IMR-90 (cell line): ENCODE measurements around the gene PCSK5. TPM values are rescaled to one million over a fixed set of nuclear protein-coding genes. Genes with fewer than 3 reads are reported as not detected.

Experiments
- ATAC-seq: fragments of 200-7000 bp; cut with Tn5 transposase; 2 replicates; pipeline ENCODE4 v1.9.1; 2020; ENCODE audit warnings: low read depth, mild to moderate bottlenecking, moderate library complexity
- BruUV-seq: library from RNA; stranded (reverse); fragments of 400-500 nt; replicated peaks from 2 replicates; lab custom pipeline; 2021; lab: Mats Ljungman, UMichigan
- CTCF ChIA-PET: fragments of 300-600 bp; formaldehyde crosslinking; extraction: SDS; loops from one replicate; lab custom pipeline; 2021; ENCODE audit warnings: antibody characterized with exemption; lab: Yijun Ruan, JAX
- POLR2A ChIA-PET: fragments of 300-600 bp; sonication (Branson Sonifier 250); formaldehyde crosslinking; loops from one replicate; lab custom pipeline; 2022; ENCODE audit warnings: antibody characterized with exemption; ENCODE audit not compliant: unreplicated experiment; lab: Charles Lee
- DNase-seq: peaks from one replicate; pipeline ENCODE4 v3.0.0; 2013
- H2AFZ ChIP-seq: replicated peaks from 2 replicates; pipeline ENCODE3; 2013; ENCODE audit warnings: low read length, mild to moderate bottlenecking; ENCODE audit not compliant: poor library complexity
- H2AK5ac ChIP-seq: 2 replicates; pipeline ENCODE4 v1.6.1; 2013; ENCODE audit warnings: low read depth, low read length, inconsistent platforms
- H2AK9ac ChIP-seq: replicated peaks from 2 replicates; pipeline ENCODE3; 2013; ENCODE audit warnings: mild to moderate bottlenecking, low read depth, low read length, moderate library complexity; ENCODE audit not compliant: poor library complexity
- H2BK120ac ChIP-seq: 2 replicates; pipeline ENCODE4 v1.6.1; 2013; ENCODE audit warnings: low read depth, low read length, inconsistent platforms
- H2BK15ac ChIP-seq: 3 replicates; pipeline ENCODE4 v1.6.1; 2013; ENCODE audit warnings: low read depth, low read length, inconsistent platforms
- H2BK20ac ChIP-seq: 2 replicates; pipeline ENCODE4 v1.6.1; 2013; ENCODE audit warnings: low read depth, mild to moderate bottlenecking, inconsistent platforms, low read length, moderate library complexity
- H2BK5ac ChIP-seq: 2 replicates; pipeline ENCODE4 v1.6.1; 2013; ENCODE audit warnings: mild to moderate bottlenecking, low read depth, low read length, inconsistent platforms; ENCODE audit not compliant: poor library complexity, severe bottlenecking
- H3K14ac ChIP-seq: replicated peaks from 2 replicates; pipeline ENCODE4 v1.6.1; 2013; ENCODE audit warnings: low read depth, low read length, inconsistent platforms
- H3K18ac ChIP-seq: 2 replicates; pipeline ENCODE4 v1.6.1; 2013; ENCODE audit warnings: low read depth, low read length, control low read depth
- H3K23ac ChIP-seq: 2 replicates; pipeline ENCODE4 v1.6.1; 2013; ENCODE audit warnings: low read depth, low read length, inconsistent platforms
- H3K27ac ChIP-seq: 2 replicates; pipeline ENCODE4 v1.5.1; 2013; ENCODE audit warnings: mild to moderate bottlenecking, control low read depth, low read length; ENCODE audit not compliant: insufficient read depth
- H3K27me3 ChIP-seq: 2 replicates; pipeline ENCODE4 v1.6.1; 2013; ENCODE audit warnings: low read length; ENCODE audit not compliant: control insufficient read depth, insufficient read depth
- H3K36me3 ChIP-seq: 2 replicates; pipeline ENCODE4 v1.6.1; 2013; ENCODE audit warnings: low read length, mixed read lengths; ENCODE audit not compliant: control insufficient read depth, insufficient read depth
- H3K4ac ChIP-seq: 2 replicates; pipeline ENCODE4 v1.6.1; 2013; ENCODE audit warnings: low read depth, low read length, inconsistent platforms
- H3K4me1 ChIP-seq: 2 replicates; pipeline ENCODE4 v1.6.1; 2013; ENCODE audit warnings: low read length, mixed read lengths; ENCODE audit not compliant: control insufficient read depth, insufficient read depth
- H3K4me2 ChIP-seq: 2 replicates; pipeline ENCODE4 v1.6.1; 2013; ENCODE audit warnings: low read depth, mild to moderate bottlenecking, control low read depth, low read length, moderate library complexity
- H3K4me3 ChIP-seq: 2 replicates; pipeline ENCODE4 v1.5.1; 2013; ENCODE audit warnings: low read depth, mild to moderate bottlenecking, control low read depth, low read length, moderate library complexity; ENCODE audit not compliant: insufficient read depth
- H3K56ac ChIP-seq: 2 replicates; pipeline ENCODE4 v1.6.1; 2013; ENCODE audit warnings: low read length, inconsistent platforms; ENCODE audit not compliant: insufficient read depth; ENCODE audit errors: extremely low read depth
- H3K79me1 ChIP-seq, 2 experiments: 2 replicates each; pipeline ENCODE4 v1.6.1; 2013; ENCODE audit warnings: low read length in 2 of 2, inconsistent platforms in 1 of 2, low read depth in 1 of 2
- H3K9ac ChIP-seq: 2 replicates; pipeline ENCODE4 v1.6.1; 2013; ENCODE audit warnings: low read depth, low read length, control low read depth
- H3K9me1 ChIP-seq: 2 replicates; pipeline ENCODE4 v1.6.1; 2013; ENCODE audit warnings: low read length, inconsistent platforms; ENCODE audit not compliant: insufficient read depth
- H3K9me3 ChIP-seq: 2 replicates; pipeline ENCODE4 v1.6.1; 2013; ENCODE audit warnings: low read length; ENCODE audit not compliant: control insufficient read depth, insufficient read depth
- H4K20me1 ChIP-seq: 2 replicates; pipeline ENCODE4 v1.6.1; 2013; ENCODE audit warnings: low read length, inconsistent platforms; ENCODE audit not compliant: insufficient read depth
- H4K5ac ChIP-seq: 2 replicates; pipeline ENCODE4 v1.6.1; 2013; ENCODE audit warnings: mild to moderate bottlenecking, low read depth, low read length, control low read depth
- H4K8ac ChIP-seq, 2 experiments: 2 replicates each; pipeline ENCODE4 v1.6.1; 2013; ENCODE audit warnings: low read depth in 2 of 2, low read length in 2 of 2, control low read depth in 1 of 2, inconsistent platforms in 1 of 2
- H4K91ac ChIP-seq: 2 replicates; pipeline ENCODE4 v1.6.1; 2013; ENCODE audit warnings: low read depth, low read length, inconsistent platforms; ENCODE audit not compliant: insufficient read depth
- BHLHE40 ChIP-seq: fragments of 150-350 bp; IDR thresholded peaks from 2 replicates; pipeline ENCODE4 v1.6.1; 2016; ENCODE audit warnings: mild to moderate bottlenecking, low read depth, low read length
- CEBPB ChIP-seq: IDR thresholded peaks from 2 replicates; pipeline ENCODE4 v1.6.1; 2012; ENCODE audit warnings: low read depth, low read length, improper control_type of control experiment
- CHD1 ChIP-seq: IDR thresholded peaks from 2 replicates; pipeline ENCODE4 v1.6.1; 2012; ENCODE audit warnings: low read depth, low read length, improper control_type of control experiment
- CTCF ChIP-seq: conservative IDR thresholded peaks from 2 replicates; pipeline ENCODE4 v1.5.1; 2012; ENCODE audit warnings: mild to moderate bottlenecking, low read depth, low read length, improper control_type of control experiment
- FOS ChIP-seq: fragments of 150-350 bp; IDR thresholded peaks from 2 replicates; pipeline ENCODE4 v1.6.1; 2016; ENCODE audit warnings: low read depth, low read length
- MAFK ChIP-seq: IDR thresholded peaks from 2 replicates; pipeline ENCODE4 v1.6.1; 2012; ENCODE audit warnings: low read depth, low read length, improper control_type of control experiment
- MAZ ChIP-seq: IDR thresholded peaks from 2 replicates; pipeline ENCODE4 v1.6.1; 2012; ENCODE audit warnings: low read depth, mild to moderate bottlenecking, low read length, improper control_type of control experiment, moderate library complexity, borderline replicate concordance
- MXI1 ChIP-seq: IDR thresholded peaks from 2 replicates; pipeline ENCODE4 v1.6.1; 2012; ENCODE audit warnings: low read depth, mild to moderate bottlenecking, low read length, moderate library complexity, borderline replicate concordance
- NFE2L2 ChIP-seq: fragments of 150-350 bp; IDR thresholded peaks from 2 replicates; pipeline ENCODE4 v1.6.1; 2016; ENCODE audit warnings: low read depth, mild to moderate bottlenecking, low read length
- POLR2A ChIP-seq: IDR thresholded peaks from 2 replicates; pipeline ENCODE4 v1.6.1; 2012; ENCODE audit warnings: mild to moderate bottlenecking, low read depth, low read length
- RAD21 ChIP-seq: IDR thresholded peaks from 2 replicates; pipeline ENCODE4 v1.6.1; 2012; ENCODE audit warnings: low read length, improper control_type of control experiment
- RCOR1 ChIP-seq: IDR thresholded peaks from 2 replicates; pipeline ENCODE4 v1.6.1; 2012; ENCODE audit warnings: mild to moderate bottlenecking, low read length, improper control_type of control experiment; ENCODE audit not compliant: insufficient replicate concordance
- RFX5 ChIP-seq: IDR thresholded peaks from 2 replicates; pipeline ENCODE4 v1.8.0; 2012; ENCODE audit warnings: low read depth, mild to moderate bottlenecking, low read length, moderate library complexity
- SMC3 ChIP-seq: fragments of 150-350 bp; IDR thresholded peaks from 2 replicates; pipeline ENCODE4 v1.6.1; 2016; ENCODE audit warnings: low read depth, mild to moderate bottlenecking, antibody characterized with exemption, low read length, moderate library complexity
- USF2 ChIP-seq: fragments of 150-350 bp; IDR thresholded peaks from 2 replicates; pipeline ENCODE4 v1.6.1; 2017; ENCODE audit warnings: mild to moderate bottlenecking, antibody characterized with exemption, low read length, low read depth
- WGBS, 2 experiments: methylation state at CpG; one replicate each; pipeline versions ENCODE4 v1.1.5 to v1.1.7; 2013; ENCODE audit warnings: missing lambda C conversion rate in 2 of 2; ENCODE audit not compliant: insufficient read length in 1 of 2; ENCODE audit errors: extremely low coverage in 2 of 2; 5-methylcytosine and 5-hydroxymethylcytosine counted together
- dilution Hi-C: fragments of 300-500 bp; cut with HindIII; formaldehyde crosslinking; loops from one replicate; pipeline ENCODE4 v1.14.3; 2018; ENCODE audit warnings: low sequenced_read_pairs; ENCODE audit not compliant: unreplicated experiment
- in situ Hi-C: fragments of 300-500 bp; cut with MboI; formaldehyde crosslinking; loops from 3 replicates; pipeline ENCODE4 v1.14.3; 2019; ENCODE audit warnings: low sequenced_read_pairs, inconsistent platforms, mixed read lengths
- intact Hi-C: fragments of 100-400 bp; cut with micrococcal nuclease; formaldehyde crosslinking; loops from 2 replicates; pipeline ENCODE4 v1.10.0; 2022
- polyA plus RNA-seq, 3 experiments: library from polyadenylated mRNA; depleted of rRNA; stranded (reverse); fragments of >200 nt; gene quantifications; 2 replicates each; pipeline ENCODE4 v1.2.3, GENCODE V29; 2012; ENCODE audit warnings: low replicate concordance in 1 of 3
- total RNA-seq: library from RNA; depleted of rRNA; stranded (reverse); fragments of >200 nt; gene quantifications from 2 replicates; pipeline ENCODE4 v1.2.3, GENCODE V29; 2012

Gene PCSK5
- total and polyA plus RNA-seq, 2 of the 4 experiments (the other 2 are of a cell fraction): 1.5 to 3.0 TPM

GRCh38 chr9:76232861-76233489 is 342.5 kb downstream of the PCSK5 start:
- no peak overlapping the region for H3K9ac ChIP-seq
- no peak overlapping the region for H3K4me2 ChIP-seq
- no peaks in the 10 kb centered on the region for H3K27me3 ChIP-seq
- H3K56ac ChIP-seq: no peak overlapping the region
- H3K27ac ChIP-seq: no peak overlapping the region
- H3K4me1 ChIP-seq: no peaks in the 10 kb centered on the region
- POLR2A ChIA-PET: no interaction called here
- H3K4me3 ChIP-seq: no peak overlapping the region
- in situ Hi-C loops (no loop called here), dilution Hi-C loops (no loop called here), intact Hi-C loops (no loop called here)
- H3K9me3 ChIP-seq: no peaks in the 10 kb centered on the region
- no peak overlapping the region for H2BK20ac ChIP-seq
- H2BK5ac ChIP-seq: no peak overlapping the region
- no peak overlapping the region for H3K23ac ChIP-seq
- no peak overlapping the region for H2AK9ac ChIP-seq
- H2BK15ac ChIP-seq: no peak overlapping the region
- no peaks in the 10 kb centered on the region for H3K9me1 ChIP-seq
- no peak for DNase-seq
- no peak for ATAC-seq
- no peak overlapping the region for H2BK120ac ChIP-seq
- H3K79me1 ChIP-seq: no peaks in the 10 kb centered on the region
- H2AFZ ChIP-seq: no peak overlapping the region
- 58% methylated on average over 4 of the region's 7 CpGs; no CpG with 5 or more reads in 1 of the 2 experiments for WGBS, 2 experiments
- H3K4ac ChIP-seq: no peak overlapping the region
- no peak overlapping the region for H3K18ac ChIP-seq
- no peak overlapping the region for H4K91ac ChIP-seq
- no peak overlapping the region for H4K8ac ChIP-seq
- H4K20me1 ChIP-seq: no peaks in the 10 kb centered on the region
- no peak for TF ChIP-seq SMC3
- no peak for TF ChIP-seq CHD1
- TF ChIP-seq FOS: no peak
- TF ChIP-seq POLR2A: no peak
- no peak for TF ChIP-seq MAZ
- no peak for TF ChIP-seq NFE2L2
- TF ChIP-seq MXI1: no peak
- TF ChIP-seq MAFK: no peak
- TF ChIP-seq CEBPB: no peak
- no peak for TF ChIP-seq RFX5
- no peak for TF ChIP-seq RCOR1
- TF ChIP-seq CTCF: no peak
- TF ChIP-seq USF2: no peak
- TF ChIP-seq RAD21: no peak
- TF ChIP-seq BHLHE40: no peak
- CTCF ChIA-PET: no interaction called here
- no peak overlapping the region for H4K5ac ChIP-seq
- no peak overlapping the region for H3K14ac ChIP-seq
- no peak overlapping the region for H2AK5ac ChIP-seq
- H3K36me3 ChIP-seq: no peaks in the 10 kb centered on the region; the same call in 1 of the 2 replicates
- BruUV-seq: no TSS peak
